SH-SY5Y (cell line): ENCODE results near the gene IRF7.

ENCODE experiments used
- GATA2 ChIP-seq: IDR thresholded peaks from 2 replicates; pipeline ENCODE4 v1.6.1; 2011; ENCODE audit warnings: mild to moderate bottlenecking, low read depth, low read length
- GATA3 ChIP-seq: IDR thresholded peaks from 2 replicates; pipeline ENCODE4 v1.6.1; 2011; ENCODE audit warnings: low read depth, mild to moderate bottlenecking, low read length, moderate library complexity

DNA sequence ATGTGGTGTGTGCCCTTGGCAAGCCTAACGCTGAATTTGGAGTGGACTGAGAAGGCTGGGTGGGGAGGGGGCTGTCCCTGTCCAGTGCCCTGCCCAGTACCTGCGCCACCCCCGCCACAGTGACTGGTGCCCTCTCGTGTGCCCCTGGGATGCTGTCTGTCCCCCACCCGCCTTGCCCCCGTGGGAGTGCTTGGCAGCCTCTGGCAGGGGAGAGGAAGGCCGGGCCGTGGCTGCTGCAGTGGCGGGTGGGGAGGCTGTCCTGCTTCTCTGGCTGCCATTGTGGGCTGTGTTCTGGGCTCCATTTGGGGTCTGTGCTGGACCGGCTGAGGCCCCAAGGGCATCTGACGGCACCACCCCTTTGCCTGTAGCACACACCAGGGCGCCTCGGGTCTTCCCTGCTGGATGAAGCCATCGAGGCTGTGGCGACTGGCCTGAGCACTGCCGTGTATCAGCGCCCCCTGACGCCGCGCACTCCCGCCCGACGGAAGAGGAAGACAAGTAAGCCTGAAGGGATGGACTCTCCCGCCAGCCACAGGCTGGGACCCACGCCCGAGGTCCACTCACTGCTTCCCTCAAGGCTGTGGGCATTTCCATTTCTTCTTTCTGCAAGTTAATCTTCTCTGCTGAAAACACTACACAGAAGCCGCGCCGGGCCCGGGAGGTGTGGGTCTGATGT lies 17.6 kb downstream of the IRF7 start:
- TF ChIP-seq GATA2: no peak
- TF ChIP-seq GATA3: no peak
